ENCODE data around the gene PIGR.

PIGR gene

DNA sequence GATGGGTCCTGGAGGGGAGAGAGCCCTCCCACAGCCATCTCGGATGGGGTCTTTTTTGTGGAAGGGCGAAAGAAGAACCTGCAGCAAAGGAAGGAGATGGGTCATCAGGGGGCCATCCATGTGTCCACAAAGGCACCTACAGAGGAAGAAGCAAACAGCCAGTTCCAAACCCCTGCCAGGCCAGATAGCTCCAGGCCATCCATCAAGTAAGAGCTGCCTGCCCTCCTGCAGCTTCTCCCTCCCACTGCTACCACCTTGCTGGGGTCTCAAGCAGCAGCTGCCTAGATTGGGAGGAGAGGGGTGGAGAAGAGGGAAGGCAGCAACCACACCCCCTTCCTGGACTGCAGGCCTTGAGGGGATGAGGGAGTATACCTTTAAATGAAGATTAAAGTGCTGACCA is 19.5 kb upstream of the PIGR start:
- ATAC-seq, result no peak
- no peak for DNase-seq
- Mint-ChIP-seq H3K27ac (peak overlapping the region in 1 of 2 donors; percentile 53), H3K9me3 (no peaks in the 10 kb centered on the region), H3K4me1 (peaks cover 47% of the 10 kb centered on the region), H3K27me3 (peaks cover 27% of the 10 kb centered on the region), H3K4me3 (no peak overlapping the region)

DNA sequence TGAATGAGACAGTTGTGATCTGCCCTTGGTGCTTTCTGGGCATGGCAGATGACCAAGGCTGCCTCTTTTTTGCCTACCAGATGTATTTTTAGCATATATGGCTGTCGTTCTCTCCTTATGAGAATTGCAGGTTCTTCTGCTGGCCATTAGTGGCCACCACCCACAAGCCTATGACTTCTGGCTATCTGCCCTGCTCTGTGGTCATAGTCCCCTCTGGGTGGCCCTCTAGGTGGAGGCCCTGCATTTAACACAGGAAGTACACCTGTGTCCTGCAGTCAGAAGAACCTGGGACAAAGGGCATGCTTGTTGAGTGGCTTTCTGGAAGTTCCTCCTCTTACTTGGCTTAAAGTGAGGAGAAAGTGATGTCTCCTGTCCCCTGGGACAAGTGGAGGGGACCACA is 17.5 kb upstream of the PIGR start:
- DNase-seq (no peak), ATAC-seq (no peak)
- peak overlapping the region in 1 of 2 donors; percentile 10 for H3K27ac Mint-ChIP-seq
- H3K4me1 Mint-ChIP-seq, result peaks cover 47% of the 10 kb centered on the region
- peaks cover 7% of the 10 kb centered on the region for H3K27me3 Mint-ChIP-seq
- no peak overlapping the region for H3K4me3 Mint-ChIP-seq
- H3K9me3 Mint-ChIP-seq, result no peaks in the 10 kb centered on the region

DNA sequence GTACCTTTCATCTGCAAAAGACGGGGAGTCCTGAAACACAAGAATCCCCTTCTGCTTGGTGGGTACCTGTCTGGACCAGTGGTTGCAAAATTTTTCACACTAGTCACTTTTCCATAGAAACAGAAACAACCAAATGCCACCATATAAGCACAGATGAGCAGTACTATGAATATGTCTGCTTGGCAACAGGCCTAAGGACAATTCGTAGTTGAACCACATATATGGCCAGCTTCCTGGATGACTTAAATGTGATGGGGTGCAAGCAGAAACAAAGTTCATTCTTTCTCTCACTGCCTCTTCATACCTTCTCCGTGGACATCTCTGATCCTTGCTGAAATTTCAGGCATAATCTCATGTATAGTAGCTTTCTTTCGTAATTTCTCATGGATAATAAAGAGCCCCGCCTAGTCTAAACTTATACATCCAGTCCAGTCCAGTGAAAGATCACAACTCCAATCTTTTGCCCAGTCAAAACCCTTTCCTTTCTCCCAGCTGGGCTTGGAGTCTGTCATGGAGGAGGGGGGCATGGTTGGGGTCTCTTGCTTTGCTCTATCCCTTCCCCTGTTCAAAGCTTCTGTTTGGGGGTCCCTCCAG is 16.9 kb upstream of the PIGR start:
- no peak for DNase-seq
- H3K27ac Mint-ChIP-seq, result no peak overlapping the region
- no peaks in the 10 kb centered on the region for H3K9me3 Mint-ChIP-seq
- no peak overlapping the region for H3K4me3 Mint-ChIP-seq
- H3K4me1 Mint-ChIP-seq, result peaks cover 44% of the 10 kb centered on the region
- H3K27me3 Mint-ChIP-seq, result peaks cover 1% of the 10 kb centered on the region
- peak; percentile 53 for ATAC-seq

DNA sequence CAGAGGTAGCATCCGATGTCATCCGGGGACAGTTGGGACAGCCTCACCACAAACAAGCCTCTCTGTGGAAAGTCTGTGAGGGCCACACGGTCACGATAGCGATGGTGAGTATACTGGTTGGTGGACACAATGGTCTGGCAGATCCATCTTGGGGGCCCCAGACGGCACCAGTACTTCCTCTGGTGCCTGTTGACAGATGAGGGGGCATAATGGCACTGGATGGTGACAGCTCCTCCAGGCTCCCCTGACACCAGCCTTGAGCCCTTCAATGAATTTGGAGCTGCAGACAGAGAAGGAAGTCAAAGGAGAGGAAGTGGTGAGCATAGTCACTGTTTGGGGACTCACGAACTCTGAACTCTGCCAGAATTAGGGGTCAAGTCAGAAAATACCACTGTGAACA is 16.0 kb upstream of the PIGR start:
- Mint-ChIP-seq H3K27ac (peak overlapping the region in 1 of 2 donors; percentile 29), H3K4me3 (no peak overlapping the region)
- ATAC-seq, result peak; percentile 41

DNA sequence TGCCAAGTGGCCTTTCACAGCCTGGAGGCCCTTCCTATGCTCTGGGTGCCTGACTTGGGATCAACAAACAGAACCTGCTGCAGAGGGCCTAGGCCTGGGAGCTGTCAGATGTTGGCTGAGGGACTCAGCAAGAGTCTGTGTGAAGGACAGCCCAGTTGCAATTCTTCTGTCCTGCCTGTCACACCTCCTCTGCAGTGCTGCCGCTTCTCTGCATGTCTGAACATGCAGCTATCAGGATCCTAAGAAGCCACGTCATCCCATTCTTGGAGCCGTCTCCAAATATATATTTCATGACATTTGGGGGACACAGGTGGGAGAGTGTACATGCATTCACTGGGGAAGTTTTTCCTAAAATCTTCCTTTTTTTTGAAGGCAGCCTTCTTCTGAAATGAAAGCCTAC is 15.4 kb upstream of the PIGR start:
- Mint-ChIP-seq H3K27me3 (no peaks in the 10 kb centered on the region), H3K27ac (no peak overlapping the region), H3K4me1 (peaks cover 28% of the 10 kb centered on the region), H3K4me3 (no peak overlapping the region), H3K9me3 (no peaks in the 10 kb centered on the region)
- DNase-seq (no peak), ATAC-seq (no peak)

More for the DNA sequence above, 16.0 kb upstream of the PIGR start:
- no peak for DNase-seq
- Mint-ChIP-seq H3K27me3 (no peaks in the 10 kb centered on the region), H3K9me3 (no peaks in the 10 kb centered on the region), H3K4me1 (peaks cover 34% of the 10 kb centered on the region)

DNA sequence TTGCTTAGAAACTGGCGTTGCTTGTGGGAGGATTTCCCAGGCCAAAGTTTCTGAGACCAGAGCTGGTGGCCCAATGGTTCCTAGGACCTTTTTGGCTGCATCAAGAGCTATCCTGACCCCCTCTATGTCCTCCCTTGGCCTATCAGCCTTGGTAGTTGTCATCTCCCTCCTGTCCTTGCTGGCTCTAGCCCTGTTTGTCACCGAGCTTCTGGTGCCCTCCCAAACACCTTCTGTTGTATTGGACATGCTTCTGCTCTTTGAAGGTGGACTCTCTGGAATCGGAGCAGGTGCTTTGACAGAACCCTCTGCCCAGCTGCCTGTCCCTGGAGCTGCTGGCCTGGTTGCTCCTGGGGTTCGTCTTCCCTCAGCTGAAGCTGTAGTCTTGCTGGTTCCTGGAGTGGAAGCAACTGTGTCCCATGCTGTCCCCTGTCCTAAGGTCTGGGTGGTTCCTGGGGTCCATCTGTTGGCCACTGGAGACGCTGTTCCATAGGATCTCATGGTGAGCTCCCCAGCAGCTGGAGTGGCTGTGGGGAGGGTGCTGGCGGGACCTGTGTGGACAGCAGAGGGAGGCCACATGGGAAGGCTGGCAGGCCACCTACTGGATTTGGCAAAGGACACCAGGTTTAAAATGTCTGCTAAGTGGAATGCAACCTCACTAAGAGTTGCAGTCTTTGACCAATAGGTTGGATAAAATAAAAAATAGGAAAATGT is 14.6 kb upstream of the PIGR start:
- Mint-ChIP-seq H3K27me3 (no peaks in the 10 kb centered on the region), H3K27ac (no peak overlapping the region), H3K9me3 (no peaks in the 10 kb centered on the region), H3K4me1 (peaks cover 29% of the 10 kb centered on the region), H3K4me3 (no peak overlapping the region)
- no peak for ATAC-seq
- DNase-seq, result no peak

DNA sequence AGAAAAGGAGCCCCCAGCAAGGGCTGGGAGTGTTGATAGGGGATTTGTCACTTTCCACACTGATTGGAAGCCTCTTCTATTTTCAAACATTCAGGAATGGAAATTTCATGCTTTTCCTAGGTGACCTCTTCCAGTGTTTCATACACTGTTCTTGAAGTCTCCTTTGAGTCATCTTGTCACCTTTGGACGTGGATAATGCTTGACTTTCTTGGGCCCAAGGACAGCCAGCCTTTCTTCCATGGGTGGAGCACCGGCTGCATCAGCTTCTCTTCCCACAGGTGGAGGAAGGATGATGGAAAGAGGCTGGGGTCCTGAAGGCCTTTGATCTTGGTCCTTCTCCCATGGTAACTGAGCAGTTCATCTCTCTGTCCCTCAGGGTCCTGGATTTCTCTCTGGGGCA is 11.9 kb upstream of the PIGR start:
- H3K27ac Mint-ChIP-seq, result no peak overlapping the region
- H3K9me3 Mint-ChIP-seq, result no peaks in the 10 kb centered on the region

DNA sequence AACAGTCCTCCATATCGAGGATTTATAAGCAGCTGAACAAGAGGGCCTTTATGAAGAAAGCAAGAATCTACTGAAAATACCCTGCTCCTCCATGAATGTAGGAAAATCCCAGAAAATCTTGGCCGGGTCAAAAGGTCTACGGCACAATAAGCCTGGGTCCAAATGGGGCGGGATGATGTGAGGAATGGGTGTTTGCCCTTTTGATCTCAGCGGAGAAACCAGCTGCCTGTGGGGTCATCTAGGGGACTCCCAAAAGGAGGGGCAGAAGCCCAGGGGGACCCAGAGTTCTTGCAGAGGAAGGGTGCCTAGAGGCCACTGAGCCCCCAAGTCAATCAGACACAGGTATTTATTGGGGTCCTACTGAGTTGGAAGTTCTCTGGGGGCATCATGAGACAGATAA is 11.4 kb upstream of the PIGR start:
- H3K9me3 Mint-ChIP-seq, result no peaks in the 10 kb centered on the region
- DNase-seq, result no peak
- no peak overlapping the region for H3K27ac Mint-ChIP-seq

More for the DNA sequence above, 11.9 kb upstream of the PIGR start:
- DNase-seq, result no peak
- Mint-ChIP-seq H3K4me1 (peaks cover 37% of the 10 kb centered on the region), H3K4me3 (no peak overlapping the region), H3K27me3 (no peaks in the 10 kb centered on the region)
- ATAC-seq, result no peak

DNA sequence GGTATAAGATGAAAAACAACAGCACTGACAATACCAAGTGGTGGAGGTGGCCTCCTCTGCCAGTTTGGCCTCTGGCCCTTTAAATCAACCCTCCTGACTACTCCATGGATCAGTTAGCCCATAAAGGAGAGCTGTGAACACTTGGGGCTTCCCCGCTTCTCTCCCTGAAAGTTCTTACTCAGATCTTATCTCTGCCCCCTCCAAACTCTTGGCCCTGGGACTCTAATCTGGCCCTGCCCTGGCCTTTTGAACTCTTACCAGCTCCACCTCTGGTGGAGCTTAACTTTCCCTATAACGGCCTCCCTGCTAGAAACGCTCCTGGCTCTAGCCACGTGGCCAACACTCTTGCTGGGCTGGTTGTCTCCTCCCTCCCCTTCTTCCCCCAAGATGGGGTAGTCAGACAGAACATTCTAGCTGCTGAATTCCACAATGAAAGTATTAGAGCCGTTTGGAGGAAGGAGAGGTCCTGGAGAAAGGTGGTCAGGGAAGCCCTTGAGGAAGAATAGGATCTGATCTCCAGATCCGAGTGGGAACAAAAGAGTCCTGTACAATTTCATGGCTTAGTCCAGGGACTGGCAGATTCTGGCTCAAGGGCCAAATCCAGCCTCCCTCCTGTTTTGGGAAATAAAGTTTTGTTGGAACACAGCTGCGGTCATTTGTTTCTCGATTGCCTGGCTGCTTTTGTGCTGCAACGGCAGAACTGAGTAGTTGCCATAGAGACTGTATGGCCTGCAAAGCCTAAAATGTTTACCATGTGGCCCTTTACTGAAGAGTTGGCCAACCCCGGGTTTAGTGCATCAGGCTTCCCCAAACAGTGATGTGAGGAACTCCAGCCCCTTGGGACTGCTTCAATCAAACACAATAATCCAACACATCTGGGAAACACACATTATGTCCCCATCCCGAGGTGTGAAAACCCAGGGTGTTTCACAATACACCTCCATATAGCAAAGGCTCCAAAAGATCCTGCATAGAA is 9.5 kb upstream of the PIGR start:
- Mint-ChIP-seq H3K27ac (no peak overlapping the region), H3K4me3 (no peak overlapping the region), H3K27me3 (no peaks in the 10 kb centered on the region), H3K4me1 (peaks cover 24% of the 10 kb centered on the region), H3K9me3 (no peaks in the 10 kb centered on the region)
- ATAC-seq (peak; percentile 72), DNase-seq (no peak)

More for the DNA sequence above, 11.4 kb upstream of the PIGR start:
- no peak for ATAC-seq
- Mint-ChIP-seq H3K4me3 (no peak overlapping the region), H3K27me3 (no peaks in the 10 kb centered on the region), H3K4me1 (peaks cover 32% of the 10 kb centered on the region)

DNA sequence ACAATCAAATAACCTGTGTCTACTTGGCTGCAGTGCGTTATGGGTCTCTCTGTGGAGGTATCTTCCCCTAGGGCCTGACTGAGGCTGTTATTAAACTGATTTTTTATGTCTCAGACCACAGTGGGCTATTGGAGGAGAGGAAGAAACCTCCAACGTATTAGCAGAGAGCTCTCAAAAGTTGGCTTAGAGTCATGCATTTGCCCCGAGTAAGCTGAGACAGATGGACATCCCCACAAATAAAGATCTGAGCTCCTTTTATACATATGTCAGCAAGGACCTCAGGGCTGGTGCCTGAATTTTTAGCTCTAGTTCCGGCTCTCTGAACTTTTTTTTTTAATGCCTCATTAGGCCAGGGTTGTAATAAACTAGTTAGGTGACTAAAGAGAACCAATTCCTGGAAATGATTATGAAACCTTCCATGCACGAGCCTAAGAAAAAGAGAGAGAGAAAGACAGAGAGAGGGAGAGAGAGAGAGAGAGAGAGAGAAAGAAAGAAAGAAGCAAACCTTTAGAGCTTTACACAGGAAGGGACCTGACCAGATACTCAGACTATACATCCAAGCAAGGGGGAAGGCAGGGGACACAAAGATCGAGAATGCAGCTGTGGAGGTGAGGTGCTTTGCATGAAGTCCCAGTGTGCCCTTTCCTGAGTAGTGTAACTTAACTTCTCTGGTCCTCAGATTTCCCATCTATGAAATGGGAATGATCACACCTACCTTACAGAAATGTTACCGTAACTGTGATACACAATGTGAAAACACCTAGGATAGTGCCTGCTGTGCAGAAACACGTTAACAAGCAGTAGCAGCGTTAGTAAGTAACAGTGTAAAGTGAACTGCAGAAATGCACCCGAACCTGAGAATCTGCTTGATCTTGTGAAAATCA is 8.4 kb upstream of the PIGR start:
- no peak overlapping the region for H3K27ac Mint-ChIP-seq
- peaks cover 0 to 4% of the 10 kb centered on the region in 2 donors for H3K9me3 Mint-ChIP-seq

DNA sequence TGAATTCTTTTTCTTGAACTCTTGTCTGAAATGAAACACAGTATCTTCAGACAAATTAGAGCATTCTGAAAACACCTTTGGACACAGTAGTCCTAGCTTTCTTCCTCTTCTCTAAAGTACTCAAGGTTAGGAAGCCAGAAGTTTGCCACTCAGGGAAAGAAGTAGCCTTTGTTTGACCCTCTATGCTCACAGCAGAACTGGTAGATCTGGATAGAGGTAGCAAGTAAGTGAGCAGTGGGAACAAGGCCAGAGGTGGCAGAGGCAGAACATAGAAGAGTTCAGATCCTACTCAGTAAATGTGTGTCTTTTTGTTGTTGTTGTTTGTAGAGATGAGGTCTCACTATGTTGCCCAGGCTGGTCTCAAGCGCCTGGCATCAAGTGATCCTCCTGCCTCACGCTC is 7.4 kb upstream of the PIGR start:
- no peaks in the 10 kb centered on the region for H3K27me3 Mint-ChIP-seq
- H3K4me3 Mint-ChIP-seq, result no peak overlapping the region
- peak overlapping the region in 1 of 2 donors; percentile 41 for H3K27ac Mint-ChIP-seq
- ATAC-seq (no peak), DNase-seq (no peak)
- H3K9me3 Mint-ChIP-seq, result peaks cover 0 to 5% of the 10 kb centered on the region in 2 donors
- peaks cover 24% of the 10 kb centered on the region for H3K4me1 Mint-ChIP-seq

More for the DNA sequence above, 8.4 kb upstream of the PIGR start:
- ATAC-seq (no peak), DNase-seq (no peak)
- H3K4me1 Mint-ChIP-seq, result peaks cover 24% of the 10 kb centered on the region
- H3K4me3 Mint-ChIP-seq, result no peak overlapping the region
- H3K27me3 Mint-ChIP-seq, result no peaks in the 10 kb centered on the region

DNA sequence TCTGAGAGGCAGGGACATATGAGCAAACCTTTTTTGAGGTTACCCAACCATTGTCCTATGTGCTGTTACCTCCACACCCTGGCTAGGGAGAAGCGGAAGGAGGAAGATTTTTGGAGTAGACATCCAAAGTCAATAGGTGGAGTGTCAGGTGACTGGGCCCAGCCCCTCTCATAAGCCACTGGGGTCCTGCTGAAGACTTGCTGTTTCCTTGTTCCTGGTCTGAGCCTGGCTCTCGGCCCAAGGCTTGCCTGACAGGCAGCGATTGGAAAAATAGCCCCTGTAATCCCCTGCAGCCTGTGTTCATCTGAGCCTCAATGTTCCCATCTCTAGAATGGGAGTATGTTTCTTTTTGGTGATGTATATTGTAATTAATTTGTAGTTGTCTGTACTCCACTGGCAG is 6.9 kb upstream of the PIGR start:
- no peak for DNase-seq
- H3K27ac Mint-ChIP-seq, result no peak overlapping the region
- no peak overlapping the region for H3K4me3 Mint-ChIP-seq
- H3K4me1 Mint-ChIP-seq, result peaks cover 24% of the 10 kb centered on the region
- peaks cover 0 to 5% of the 10 kb centered on the region in 2 donors for H3K9me3 Mint-ChIP-seq
- no peak for ATAC-seq
- H3K27me3 Mint-ChIP-seq, result no peaks in the 10 kb centered on the region

DNA sequence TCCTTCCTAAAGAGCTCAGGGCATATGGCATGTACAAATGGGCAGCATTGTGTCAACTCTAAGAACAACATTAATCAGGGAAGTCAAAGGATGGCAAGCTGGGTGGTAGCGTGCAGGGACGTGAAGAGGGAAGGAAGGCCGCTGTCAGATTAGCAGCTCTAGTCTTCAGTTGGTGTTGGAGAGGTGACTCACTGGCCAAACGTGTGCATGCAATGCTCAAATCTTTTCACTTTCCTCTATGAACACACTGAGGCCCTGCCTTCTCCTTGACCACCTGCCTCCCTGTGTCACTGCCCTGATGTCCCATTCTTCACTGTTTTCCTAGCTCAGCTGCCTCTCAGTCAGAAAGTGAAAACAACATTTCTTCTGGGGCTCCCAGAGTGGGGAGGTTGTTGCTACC is 5.9 kb upstream of the PIGR start:
- peaks cover 24% of the 10 kb centered on the region for H3K4me1 Mint-ChIP-seq
- H3K27ac Mint-ChIP-seq, result no peak overlapping the region
- no peaks in the 10 kb centered on the region for H3K27me3 Mint-ChIP-seq
- peaks cover 0 to 5% of the 10 kb centered on the region in 2 donors for H3K9me3 Mint-ChIP-seq
- H3K4me3 Mint-ChIP-seq, result no peak overlapping the region
- DNase-seq (no peak), ATAC-seq (no peak)

DNA sequence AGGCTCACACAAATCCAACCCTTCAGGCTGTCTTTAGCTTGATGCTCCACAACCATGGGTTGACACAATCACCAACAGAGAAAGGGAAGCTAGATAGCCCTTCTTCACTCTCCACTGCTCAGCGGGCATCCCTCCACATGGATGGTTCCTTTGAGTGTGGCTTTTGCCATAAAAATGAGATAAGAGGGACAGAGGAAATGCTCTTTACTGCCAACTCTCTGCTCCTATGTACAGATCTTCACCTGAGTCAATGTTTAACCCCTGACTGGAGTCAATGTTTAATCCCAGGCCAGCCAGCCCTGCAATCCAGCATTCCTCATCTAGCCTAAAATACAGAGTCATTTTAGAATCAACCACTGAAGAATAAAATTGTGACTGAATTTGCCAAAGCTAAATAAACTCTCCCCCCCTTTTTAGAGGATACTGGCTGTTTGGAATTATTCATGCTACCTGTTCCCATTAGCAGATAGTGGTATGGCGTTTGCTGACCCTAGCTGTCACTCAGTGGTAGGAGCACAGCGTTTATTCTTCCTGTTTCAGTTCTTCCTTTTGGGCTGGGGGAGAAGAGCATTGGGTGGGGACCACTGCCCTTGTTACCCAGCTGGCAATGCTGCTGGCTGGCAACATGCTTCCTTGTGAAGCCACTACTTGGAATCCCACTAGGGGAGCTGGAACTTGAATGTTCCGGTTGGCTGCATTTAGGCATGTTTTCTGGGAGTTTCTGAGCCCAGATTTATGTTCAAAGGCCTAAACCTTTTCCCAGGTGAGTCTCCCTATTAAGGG is 5.2 kb upstream of the PIGR start:
- peaks cover 24% of the 10 kb centered on the region for H3K4me1 Mint-ChIP-seq
- no peak for ATAC-seq
- peaks cover 0 to 5% of the 10 kb centered on the region in 2 donors for H3K9me3 Mint-ChIP-seq
- no peak for DNase-seq
- peaks cover 1% of the 10 kb centered on the region for H3K27me3 Mint-ChIP-seq
- H3K4me3 Mint-ChIP-seq, result no peak overlapping the region
- no peak overlapping the region for H3K27ac Mint-ChIP-seq

All from stimulated activated naive CD8-positive, alpha-beta T cell treated with anti-CD3 and anti-CD28 coated beads, Interleukin-15, amount 100 ng/mL, for 72 hours (primary cell).